Peyer's patch (tissue), 4 donors: Measurements from ENCODE around the gene ABL1. TPM values are rescaled to one million over a fixed set of nuclear protein-coding genes. Genes with fewer than 3 reads are reported as not detected.

Source experiments
- DNase-seq, 3 donors: peaks; one replicate each; pipeline ENCODE4 v3.0.0-alpha.2; 2017 to 2019
- H3K27ac ChIP-seq, 4 donors: fragments of 200-600 bp; sonication (generic); one replicate each; pipeline ENCODE4 v1.5.1; 2016 to 2019
- H3K27me3 ChIP-seq, 2 donors: fragments of 200-600 bp; sonication (generic); one replicate each; pipeline ENCODE4 v1.5.1; 2019
- H3K36me3 ChIP-seq, 3 donors: fragments of 200-600 bp; sonication (generic); one replicate each; pipeline ENCODE4 v1.5.1; 2016 to 2019
- H3K4me1 ChIP-seq, 4 donors: fragments of 200-600 bp; sonication (generic); one replicate each; pipeline ENCODE4 v1.5.1; 2016 to 2019
- H3K4me3 ChIP-seq, 4 donors: fragments of 200-600 bp; sonication (generic); 1 replicate in 3 of 4; 2 replicates in 1 of 4; pipeline ENCODE4 v1.5.1; 2016 to 2019; ENCODE audit warnings: mild to moderate bottlenecking in 1 of 4
- H3K9me3 ChIP-seq, 4 donors: fragments of 200-600 bp; sonication (generic); one replicate each; pipeline ENCODE4 v1.5.1; 2016 to 2019; ENCODE audit warnings: mild to moderate bottlenecking in 1 of 4
- POLR2A ChIP-seq, 2 donors: fragments of 450-650 bp; IDR thresholded peaks; one replicate each; pipeline ENCODE4 v1.5.1; 2017; ENCODE audit warnings: antibody characterized with exemption in 2 of 2, mild to moderate bottlenecking in 2 of 2, moderate library complexity in 2 of 2
- total RNA-seq, 4 donors: library from RNA; depleted of rRNA; stranded (reverse); fragments of >200 nt; gene quantifications; one replicate each; pipeline ENCODE4 v1.1.0, GENCODE V29; 2016
- TF ChIP-seq, protein P1 (sequence below), 6 experiments: fragments of 450-650 bp in 4 of 6; fragments of 200-600 bp in 2 of 6; sonication (generic) in 1 of 6; IDR thresholded peaks; one replicate each; pipeline ENCODE4 v1.5.1; 2017 to 2019; ENCODE audit warnings: antibody characterized with exemption in 6 of 6, mild to moderate bottlenecking in 3 of 6, moderate library complexity in 1 of 6

The ABL1 gene
- total RNA-seq, 4 donors from 2014 or later: 43.6 to 85.8 (median 67.4) TPM

- H3K27ac ChIP-seq: no peak overlapping the region
- TF ChIP-seq, protein P1, sequence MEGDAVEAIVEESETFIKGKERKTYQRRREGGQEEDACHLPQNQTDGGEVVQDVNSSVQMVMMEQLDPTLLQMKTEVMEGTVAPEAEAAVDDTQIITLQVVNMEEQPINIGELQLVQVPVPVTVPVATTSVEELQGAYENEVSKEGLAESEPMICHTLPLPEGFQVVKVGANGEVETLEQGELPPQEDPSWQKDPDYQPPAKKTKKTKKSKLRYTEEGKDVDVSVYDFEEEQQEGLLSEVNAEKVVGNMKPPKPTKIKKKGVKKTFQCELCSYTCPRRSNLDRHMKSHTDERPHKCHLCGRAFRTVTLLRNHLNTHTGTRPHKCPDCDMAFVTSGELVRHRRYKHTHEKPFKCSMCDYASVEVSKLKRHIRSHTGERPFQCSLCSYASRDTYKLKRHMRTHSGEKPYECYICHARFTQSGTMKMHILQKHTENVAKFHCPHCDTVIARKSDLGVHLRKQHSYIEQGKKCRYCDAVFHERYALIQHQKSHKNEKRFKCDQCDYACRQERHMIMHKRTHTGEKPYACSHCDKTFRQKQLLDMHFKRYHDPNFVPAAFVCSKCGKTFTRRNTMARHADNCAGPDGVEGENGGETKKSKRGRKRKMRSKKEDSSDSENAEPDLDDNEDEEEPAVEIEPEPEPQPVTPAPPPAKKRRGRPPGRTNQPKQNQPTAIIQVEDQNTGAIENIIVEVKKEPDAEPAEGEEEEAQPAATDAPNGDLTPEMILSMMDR (IDR thresholded peaks at IDR 0.05): no peak
- TF ChIP-seq POLR2A (IDR thresholded peaks at IDR 0.05): no peak
- no peaks in the 10 kb centered on the region for H3K36me3 ChIP-seq
- peaks cover 0 to 35% of the 10 kb centered on the region in 2 donors for H3K27me3 ChIP-seq
- no peak for DNase-seq
- no peaks in the 10 kb centered on the region for H3K9me3 ChIP-seq
- H3K4me3 ChIP-seq: no peak overlapping the region
- peaks cover 0 to 36% (median 8%) of the 10 kb centered on the region in 4 donors for H3K4me1 ChIP-seq
Measured at GRCh38 chr9:130934702-130935647, 99.9 kb downstream of the ABL1 start.

DNA sequence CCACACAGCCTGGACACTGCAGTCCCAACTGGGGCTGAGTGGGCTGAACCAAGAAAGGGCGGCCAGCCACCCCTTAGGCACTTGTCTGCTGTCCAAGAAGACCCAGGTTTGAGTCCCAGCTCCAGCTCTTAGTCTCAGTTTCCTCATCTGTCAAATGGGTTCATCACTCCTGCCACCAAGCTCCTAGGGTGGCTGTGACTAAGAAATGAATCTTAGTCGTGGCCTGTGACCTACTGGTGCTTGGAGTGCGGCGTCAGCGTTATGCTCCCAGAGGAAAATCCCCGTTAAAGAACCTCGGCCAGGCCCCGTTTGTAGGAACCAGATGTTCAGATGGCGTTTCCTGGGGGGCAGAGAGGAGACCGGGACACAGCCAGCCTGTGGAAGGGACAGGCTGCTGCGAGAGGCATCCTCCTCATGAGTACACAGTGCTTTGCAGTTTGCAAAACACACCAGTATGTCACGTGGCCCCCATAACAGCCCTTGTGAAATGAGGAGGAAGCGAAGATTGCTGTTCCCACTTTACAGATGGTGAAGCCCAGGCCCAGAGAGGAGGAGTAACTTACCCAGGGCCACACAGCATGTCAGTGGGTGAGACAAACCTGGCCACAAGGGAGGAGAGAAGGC lies 100.7 kb downstream of the ABL1 start:
- no peaks in the 10 kb centered on the region for H3K36me3 ChIP-seq
- no peak overlapping the region for H3K27ac ChIP-seq
- H3K4me3 ChIP-seq: no peak overlapping the region
- DNase-seq: no peak
- no peaks in the 10 kb centered on the region for H3K9me3 ChIP-seq
- peaks cover 0 to 43% (median 9%) of the 10 kb centered on the region in 4 donors for H3K4me1 ChIP-seq
- peaks cover 0 to 38% of the 10 kb centered on the region in 2 donors for H3K27me3 ChIP-seq
- no peak for TF ChIP-seq POLR2A (IDR thresholded peaks at IDR 0.05)
- TF ChIP-seq, protein P1 (IDR thresholded peaks at IDR 0.05): no peak

- H3K4me1 ChIP-seq: peaks cover 0 to 45% (median 12%) of the 10 kb centered on the region in 4 donors
- no peak overlapping the region for H3K4me3 ChIP-seq
Measured at GRCh38 chr9:130936285-130937117, 101.4 kb downstream of the ABL1 start.

More at GRCh38 chr9:130936285-130937117, 101.4 kb downstream of the ABL1 start:
- Histone ChIP-seq H3K9me3 (no peaks in the 10 kb centered on the region), H3K36me3 (no peaks in the 10 kb centered on the region), H3K27ac (no peak overlapping the region), H3K27me3 (peaks cover 0 to 38% of the 10 kb centered on the region in 2 donors)
- DNase-seq: no peak
- no peak for TF ChIP-seq POLR2A (IDR thresholded peaks at IDR 0.05)
- TF ChIP-seq, protein P1 (IDR thresholded peaks at IDR 0.05): no peak

Other genes with a start within 250 kb of the ABL1 start
- gene PRDM12, start 170.7 kb upstream of the ABL1 start, total RNA-seq: 1 to 10 TPM in 1 of 4 donors, not detected in 3; 1.8 TPM
- gene EXOSC2, start 141.5 kb upstream of the ABL1 start, total RNA-seq: 10 to 100 TPM; 19.1 to 33.8 (median 20.8) TPM
- not detected for gene QRFP, start 61.6 kb downstream of the ABL1 start, total RNA-seq
- gene FIBCD1, start 104.0 kb downstream of the ABL1 start, total RNA-seq: 1 to 10 TPM in 1 of 4 donors, not detected in 3; 3.3 TPM
- gene LAMC3, start 173.9 kb downstream of the ABL1 start, total RNA-seq: 1 to 10 TPM in 3 of 4 donors, not detected in 1; 1.6 to 4.1 (median 3.9) TPM